Mesothelial cell of epicardium (in vitro differentiated cells): ENCODE measurements around the gene KHNYN. TPM values are rescaled to one million over a fixed set of nuclear protein-coding genes. Genes with fewer than 3 reads are reported as not detected.
"Not testable (repeated sequence)": the region's sequence is repeated elsewhere in the genome, so short reads cannot be mapped to it uniquely, and the experiment has no call there.

Experiments used
- DNase-seq, 2 experiments: peaks; one replicate each; pipeline ENCODE4 v3.0.0; 2021; ENCODE audit warnings: low spot score in 2 of 2; ENCODE audit not compliant: unreplicated experiment in 2 of 2
- H3K27ac Mint-ChIP-seq: 2 replicates; pipeline ENCODE4 v1.8.0; 2021; ENCODE audit warnings: mixed read lengths
- H3K27me3 Mint-ChIP-seq: 2 replicates; pipeline ENCODE4 v1.8.0; 2021; ENCODE audit warnings: low read depth, mixed read lengths
- H3K36me3 Mint-ChIP-seq: 2 replicates; pipeline ENCODE4 v1.8.0; 2021; ENCODE audit warnings: mixed read lengths
- H3K4me1 Mint-ChIP-seq: 2 replicates; pipeline ENCODE4 v1.8.0; 2021; ENCODE audit warnings: mixed read lengths
- H3K4me3 Mint-ChIP-seq: 2 replicates; pipeline ENCODE4 v1.8.0; 2021; ENCODE audit warnings: mild to moderate bottlenecking, moderate library complexity, mixed read lengths
- H3K9me3 Mint-ChIP-seq: 2 replicates; pipeline ENCODE4 v1.8.0; 2021; ENCODE audit warnings: mixed read lengths
- CTCF ChIP-seq: fragments of 200-600 bp; sonication (generic); IDR thresholded peaks from one replicate; pipeline ENCODE4 v1.5.0; 2021; ENCODE audit warnings: antibody characterized with exemption; ENCODE audit not compliant: unreplicated experiment
- total RNA-seq: library from RNA; stranded (reverse); gene quantifications from 3 replicates; pipeline ENCODE4 v1.2.1, GENCODE V29; 2021

Gene KHNYN
- total RNA-seq, 1 donor from 2014 or later: 92.2 TPM

- Mint-ChIP-seq H3K36me3 (peaks cover 15% of the 10 kb centered on the region), H3K27me3 (no peaks in the 10 kb centered on the region), H3K27ac (no peak overlapping the region), H3K9me3 (peaks cover 27% of the 10 kb centered on the region), H3K4me1 (no peaks in the 10 kb centered on the region), H3K4me3 (no peak overlapping the region)
- no peak for TF ChIP-seq CTCF
- DNase-seq: no peak
Observed at GRCh38 chr14:24473211-24473610, 43.5 kb downstream of the KHNYN start.

GRCh38 chr14:24475261-24475660, 45.5 kb downstream of the KHNYN start:
- no peaks in the 10 kb centered on the region for H3K4me1 Mint-ChIP-seq
- H3K4me3 Mint-ChIP-seq: no peak overlapping the region
- H3K36me3 Mint-ChIP-seq: peaks cover 15% of the 10 kb centered on the region
- no peak for TF ChIP-seq CTCF
- DNase-seq: no peak
- peaks cover 17% of the 10 kb centered on the region for H3K9me3 Mint-ChIP-seq
- H3K27ac Mint-ChIP-seq: no peak overlapping the region
- H3K27me3 Mint-ChIP-seq: no peaks in the 10 kb centered on the region

GRCh38 chr14:24479999-24480398, 50.2 kb downstream of the KHNYN start:
- not testable (repeated sequence) for H3K27ac Mint-ChIP-seq, DNase-seq, H3K36me3 Mint-ChIP-seq, H3K27me3 Mint-ChIP-seq, H3K4me3 Mint-ChIP-seq, H3K4me1 Mint-ChIP-seq, H3K9me3 Mint-ChIP-seq

- no peak overlapping the region for H3K27ac Mint-ChIP-seq
- no peaks in the 10 kb centered on the region for H3K36me3 Mint-ChIP-seq
- H3K4me1 Mint-ChIP-seq: no peaks in the 10 kb centered on the region
- peak; percentile 15 for TF ChIP-seq CTCF
- H3K9me3 Mint-ChIP-seq: no peaks in the 10 kb centered on the region
- no peak overlapping the region for H3K4me3 Mint-ChIP-seq
- H3K27me3 Mint-ChIP-seq: no peaks in the 10 kb centered on the region
- no peak for DNase-seq
Observed at GRCh38 chr14:24481622-24482324, 52.0 kb downstream of the KHNYN start.

- H3K4me1 Mint-ChIP-seq, H3K4me3 Mint-ChIP-seq, H3K27ac Mint-ChIP-seq, H3K27me3 Mint-ChIP-seq, DNase-seq, H3K9me3 Mint-ChIP-seq, H3K36me3 Mint-ChIP-seq: not testable (repeated sequence)
Observed at GRCh38 chr14:24482699-24483303, 53.0 kb downstream of the KHNYN start.

GRCh38 chr14:24483604-24484252, 54.0 kb downstream of the KHNYN start:
- H3K27me3 Mint-ChIP-seq: no peaks in the 10 kb centered on the region
- H3K4me3 Mint-ChIP-seq: no peak overlapping the region
- no peaks in the 10 kb centered on the region for H3K36me3 Mint-ChIP-seq
- TF ChIP-seq CTCF: no peak
- H3K27ac Mint-ChIP-seq: no peak overlapping the region
- H3K9me3 Mint-ChIP-seq: no peaks in the 10 kb centered on the region
- DNase-seq: no peak
- no peaks in the 10 kb centered on the region for H3K4me1 Mint-ChIP-seq

Other genes with a start within 250 kb of the KHNYN start
- gene IPO4, start 241.1 kb upstream of the KHNYN start, total RNA-seq: 38.4 to 43.2 TPM (median 39.3 TPM) in 3 replicates
- gene TM9SF1, start 234.5 kb upstream of the KHNYN start, total RNA-seq: 44.9 to 45.8 TPM (median 45.7 TPM) in 3 replicates
- gene TSSK4, start 224.3 kb upstream of the KHNYN start, total RNA-seq: 0.29 to 0.49 TPM (median 0.31 TPM) in 3 replicates
- 38.4 to 48.0 TPM (median 44.7 TPM) in 3 replicates for gene CHMP4A, start 216.5 kb upstream of the KHNYN start, total RNA-seq
- 18.0 to 18.4 TPM (median 18.3 TPM) in 3 replicates for gene MDP1, start 213.9 kb upstream of the KHNYN start, total RNA-seq
- gene NEDD8, start 197.6 kb upstream of the KHNYN start, total RNA-seq: 148 to 156 TPM (median 155 TPM) in 3 replicates
- 72.5 to 78.7 TPM (median 74.1 TPM) in 3 replicates for gene GMPR2, start 197.0 kb upstream of the KHNYN start, total RNA-seq
- 49.1 to 55.2 TPM (median 51.1 TPM) in 3 replicates for gene TINF2, start 187.3 kb upstream of the KHNYN start, total RNA-seq
- gene TGM1, start 166.8 kb upstream of the KHNYN start, total RNA-seq: 9.5 to 12.1 TPM (median 10.2 TPM) in 3 replicates
- 28.7 to 34.5 TPM (median 31.2 TPM) in 3 replicates for gene RABGGTA, start 158.4 kb upstream of the KHNYN start, total RNA-seq
- gene DHRS1, start 130.2 kb upstream of the KHNYN start, total RNA-seq: 38.3 to 41.4 TPM (median 39.8 TPM) in 3 replicates
- gene NOP9, start 130.1 kb upstream of the KHNYN start, total RNA-seq: 27.8 to 30.8 TPM (median 28.8 TPM) in 3 replicates
- gene CIDEB, start 122.0 kb upstream of the KHNYN start, total RNA-seq: not detected in 3 replicates
- 13.0 to 14.9 TPM (median 14.8 TPM) in 3 replicates for gene LTB4R2, start 119.8 kb upstream of the KHNYN start, total RNA-seq
- 10.7 to 11.8 TPM (median 11.1 TPM) in 3 replicates for gene LTB4R, start 118.5 kb upstream of the KHNYN start, total RNA-seq
- gene ADCY4, start 94.9 kb upstream of the KHNYN start, total RNA-seq: 2.8 to 3.4 TPM (median 3.4 TPM) in 3 replicates
- gene RIPK3, start 90.0 kb upstream of the KHNYN start, total RNA-seq: 1.9 to 2.2 TPM (median 2.0 TPM) in 3 replicates
- 291 to 298 TPM (median 292 TPM) in 3 replicates for gene NFATC4, start 61.8 kb upstream of the KHNYN start, total RNA-seq
- gene NYNRIN, start 31.0 kb upstream of the KHNYN start, total RNA-seq: 171 to 173 TPM (median 173 TPM) in 3 replicates
- gene CBLN3, start 286 bp upstream of the KHNYN start, total RNA-seq: 3.9 to 5.5 TPM (median 4.8 TPM) in 3 replicates
- 56.7 to 69.3 TPM (median 64.2 TPM) in 3 replicates for gene SDR39U1, start 12.8 kb downstream of the KHNYN start, total RNA-seq
- not detected in 3 replicates for gene CMA1, start 78.3 kb downstream of the KHNYN start, total RNA-seq
- not detected in 3 replicates for gene CTSG, start 146.3 kb downstream of the KHNYN start, total RNA-seq
- gene GZMH, start 179.7 kb downstream of the KHNYN start, total RNA-seq: not detected in 3 replicates
- gene GZMB, start 204.2 kb downstream of the KHNYN start, total RNA-seq: not detected in 3 replicates